HG03159 (cell line): ENCODE data around the gene ZNF177.

Experiments
- ATAC-seq: cut with Tn5 transposase; IDR thresholded peaks from one replicate; pipeline ENCODE4 v1.9.1; 2021; ENCODE audit warnings: mild to moderate bottlenecking, moderate library complexity; ENCODE audit not compliant: unreplicated experiment

The ZNF177 gene

GRCh38 chr19:9413240-9413954, 50.6 kb downstream of the ZNF177 start:
- ATAC-seq, result no peak

- no peak for ATAC-seq
Measured at GRCh38 chr19:9427941-9428340, 65.1 kb downstream of the ZNF177 start.

GRCh38 chr19:9430444-9430843, 67.6 kb downstream of the ZNF177 start:
- ATAC-seq, result no peak

DNA sequence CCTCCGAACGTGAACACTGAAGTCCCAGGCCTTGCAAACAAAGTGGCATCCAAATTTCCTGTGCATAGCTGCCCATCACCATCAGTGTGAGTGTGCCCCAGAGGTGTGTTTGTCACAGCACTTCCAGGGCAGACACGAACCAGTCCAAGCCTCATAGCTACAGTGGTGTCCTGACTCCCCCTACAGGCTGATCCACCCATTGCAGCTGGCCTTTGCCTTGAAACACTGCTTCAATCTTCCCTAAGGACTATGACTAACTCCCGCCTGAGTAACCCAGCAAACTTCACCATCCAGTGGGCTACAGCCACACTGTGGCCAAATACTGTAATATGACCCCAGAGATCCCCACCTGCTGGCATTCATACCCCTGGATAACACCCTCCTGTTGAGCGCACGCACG, 68.7 kb downstream of the ZNF177 start:
- ATAC-seq, result no peak
